BJ (cell line): ENCODE data around the gene LCOR. TPM values are rescaled to one million over a fixed set of nuclear protein-coding genes. Genes with fewer than 3 reads are reported as not detected.

Source experiments
- CTCF ChIA-PET: fragments of 350-600 bp; formaldehyde crosslinking; extraction: SDS; loops from one replicate; lab custom pipeline; 2021; ENCODE audit warnings: antibody characterized with exemption, inconsistent platforms; lab: Yijun Ruan, JAX
- POLR2A ChIA-PET: fragments of 300-600 bp; sonication (Branson Sonifier 250); formaldehyde crosslinking; extraction: SDS; loops from one replicate; lab custom pipeline; 2021; ENCODE audit warnings: antibody characterized with exemption; lab: Charles Lee
- DNase-seq: peaks from one replicate; pipeline ENCODE4 v3.0.0-alpha.2; 2011; ENCODE audit warnings: low read depth
- H3K27me3 ChIP-seq: 2 replicates; pipeline ENCODE4 v1.6.0; 2011; ENCODE audit warnings: low read length; ENCODE audit not compliant: control insufficient read depth, insufficient read depth
- H3K36me3 ChIP-seq: 2 replicates; pipeline ENCODE4 v1.5.1; 2011; ENCODE audit warnings: low read length; ENCODE audit not compliant: control insufficient read depth, insufficient read depth
- H3K4me3 ChIP-seq: 2 replicates; pipeline ENCODE4 v1.5.1; 2011; ENCODE audit warnings: low read depth, mild to moderate bottlenecking, control low read depth, low read length
- CTCF ChIP-seq: IDR thresholded peaks from 2 replicates; pipeline ENCODE4 v1.5.1; 2011; ENCODE audit warnings: low read depth, mild to moderate bottlenecking, control low read depth, inconsistent platforms, low read length, moderate library complexity; ENCODE audit not compliant: insufficient read depth
- polyA plus RNA-seq: library from polyadenylated mRNA; depleted of rRNA; stranded (reverse); fragments of >200 nt; gene quantifications from 2 replicates; pipeline ENCODE4 v1.2.3, GENCODE V29; 2011

The LCOR gene
- polyA plus RNA-seq, 1 experiment = 4.9 TPM

- H3K4me3 ChIP-seq = no peak overlapping the region
- H3K27me3 ChIP-seq = no peaks in the 10 kb centered on the region
- H3K36me3 ChIP-seq = no peaks in the 10 kb centered on the region
- CTCF ChIA-PET = interaction anchor here (1.2 to 4.1 kb wide), 2 partner anchors 11 to 125 kb away, joined by 3 to 16 read pairs; no protein-coding TSS in a partner anchor
- POLR2A ChIA-PET = no interaction called here
- no peak for TF ChIP-seq CTCF
- no peak for DNase-seq
Observed at GRCh38 chr10:96912405-96912804, 80.3 kb downstream of the LCOR start.

GRCh38 chr10:96913906-96914305 is 81.8 kb downstream of the LCOR start:
- ChIA-PET POLR2A (interaction anchor here (0.6 kb wide), 1 partner anchor 31 kb away, joined by 3 read pairs; no protein-coding TSS in a partner anchor), CTCF (interaction anchor here (1.0 kb wide), 1 partner anchor 16 kb away, joined by 3 read pairs; no protein-coding TSS in a partner anchor)
- no peaks in the 10 kb centered on the region for H3K36me3 ChIP-seq
- no peak for TF ChIP-seq CTCF
- no peak for DNase-seq
- H3K4me3 ChIP-seq = no peak overlapping the region
- no peaks in the 10 kb centered on the region for H3K27me3 ChIP-seq

- 0 out of 2 replicates have a peak, but pooled peaks cover 2% of the 10 kb centered on the region for H3K36me3 ChIP-seq
- TF ChIP-seq CTCF = no peak
- no peak for DNase-seq
- ChIA-PET POLR2A (no interaction called here), CTCF (no interaction called here)
- H3K4me3 ChIP-seq = no peak overlapping the region
- no peaks in the 10 kb centered on the region for H3K27me3 ChIP-seq
Observed at GRCh38 chr10:96917628-96918027, 85.5 kb downstream of the LCOR start.

- 0 out of 2 replicates have a peak, but pooled peaks cover 2% of the 10 kb centered on the region for H3K36me3 ChIP-seq
- ChIA-PET CTCF (no interaction called here), POLR2A (no interaction called here)
- no peak for DNase-seq
- H3K27me3 ChIP-seq = no peaks in the 10 kb centered on the region
- no peak for TF ChIP-seq CTCF
- no peak overlapping the region for H3K4me3 ChIP-seq
Observed at GRCh38 chr10:96918214-96919002, 86.3 kb downstream of the LCOR start.

GRCh38 chr10:96919785-96920430 is 87.8 kb downstream of the LCOR start:
- ChIA-PET CTCF (interaction anchor here (1.0 to 2.1 kb wide), 2 partner anchors 9 to 23 kb away, joined by 3 to 11 read pairs; no protein-coding TSS in a partner anchor), POLR2A (no interaction called here)
- no peak for DNase-seq
- H3K27me3 ChIP-seq = no peaks in the 10 kb centered on the region
- no peak for TF ChIP-seq CTCF
- 0 out of 2 replicates have a peak, but pooled peaks cover 2% of the 10 kb centered on the region for H3K36me3 ChIP-seq
- H3K4me3 ChIP-seq = no peak overlapping the region
